Daoy (cell line): ENCODE results near the gene DEPP1. TPM values are rescaled to one million over a fixed set of nuclear protein-coding genes. Genes with fewer than 3 reads are reported as not detected.
A peak's percentile ranks its signal among the peaks of the same experiment; 100 is the strongest.

Source experiments
- DNase-seq: peaks from one replicate; pipeline ENCODE4 v3.0.0-alpha.2; 2015; ENCODE audit warnings: low read depth
- total RNA-seq: library from RNA; depleted of rRNA; stranded (reverse); fragments of >200 nt; shearing (Covaris generic); gene quantifications from 2 replicates; pipeline ENCODE4 v1.2.3, GENCODE V29; 2014

DEPP1 gene
- total RNA-seq, 1 experiment from 2014 or later: 0.11 TPM

DNA sequence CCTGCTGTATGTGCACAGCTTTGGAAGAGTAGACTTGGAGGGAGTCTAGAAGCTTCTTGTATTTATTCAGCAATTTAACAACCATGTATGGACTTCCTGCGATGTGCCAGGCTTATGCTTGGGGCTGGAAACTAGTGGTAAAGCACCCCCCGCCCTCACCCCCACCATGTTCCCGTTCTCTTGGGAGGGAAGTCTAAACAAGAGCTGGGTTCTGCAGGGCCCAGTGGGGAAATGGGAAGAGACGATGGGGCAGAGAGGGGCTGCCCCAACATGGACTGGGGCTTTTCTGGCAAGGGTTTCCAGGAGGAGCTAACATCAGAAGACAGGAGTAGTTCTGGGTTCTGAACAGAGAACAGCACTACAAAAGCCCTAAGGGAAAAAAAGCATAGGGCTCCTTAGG is 11.0 kb downstream of the DEPP1 start:
- DNase-seq: no peak

DNA sequence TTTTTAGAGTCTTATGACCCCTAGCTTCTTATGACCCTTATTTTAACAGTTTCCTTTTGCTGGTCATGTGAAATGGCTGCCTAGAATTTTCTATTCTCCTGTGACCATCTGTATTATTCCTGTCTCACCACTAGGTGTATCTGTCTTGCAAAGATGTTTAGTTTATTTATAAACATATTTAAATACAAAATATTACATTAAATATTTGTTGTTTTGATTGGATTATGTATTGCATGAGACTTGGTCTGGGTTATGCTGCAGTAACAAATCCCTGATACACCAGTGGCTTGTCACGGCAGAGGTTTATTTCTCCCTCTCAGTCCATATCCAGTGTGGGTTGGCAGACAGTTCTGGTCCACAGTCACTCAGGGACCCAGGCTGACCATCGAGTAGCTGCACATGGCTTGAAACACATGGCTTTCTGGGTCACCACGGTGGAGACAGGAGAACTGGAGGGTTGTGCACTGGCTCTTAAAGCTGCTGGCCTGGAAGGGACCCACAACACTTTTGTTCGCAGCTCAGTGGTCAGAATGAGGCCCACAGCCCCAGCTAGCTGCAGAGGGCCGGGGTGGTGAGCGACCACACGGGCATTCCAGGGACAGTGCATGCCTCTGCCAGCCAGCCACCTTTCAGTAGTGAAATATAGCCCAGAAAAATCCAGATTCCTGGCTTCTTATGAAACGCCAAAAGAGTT is 11.6 kb downstream of the DEPP1 start:
- no peak for DNase-seq

DNA sequence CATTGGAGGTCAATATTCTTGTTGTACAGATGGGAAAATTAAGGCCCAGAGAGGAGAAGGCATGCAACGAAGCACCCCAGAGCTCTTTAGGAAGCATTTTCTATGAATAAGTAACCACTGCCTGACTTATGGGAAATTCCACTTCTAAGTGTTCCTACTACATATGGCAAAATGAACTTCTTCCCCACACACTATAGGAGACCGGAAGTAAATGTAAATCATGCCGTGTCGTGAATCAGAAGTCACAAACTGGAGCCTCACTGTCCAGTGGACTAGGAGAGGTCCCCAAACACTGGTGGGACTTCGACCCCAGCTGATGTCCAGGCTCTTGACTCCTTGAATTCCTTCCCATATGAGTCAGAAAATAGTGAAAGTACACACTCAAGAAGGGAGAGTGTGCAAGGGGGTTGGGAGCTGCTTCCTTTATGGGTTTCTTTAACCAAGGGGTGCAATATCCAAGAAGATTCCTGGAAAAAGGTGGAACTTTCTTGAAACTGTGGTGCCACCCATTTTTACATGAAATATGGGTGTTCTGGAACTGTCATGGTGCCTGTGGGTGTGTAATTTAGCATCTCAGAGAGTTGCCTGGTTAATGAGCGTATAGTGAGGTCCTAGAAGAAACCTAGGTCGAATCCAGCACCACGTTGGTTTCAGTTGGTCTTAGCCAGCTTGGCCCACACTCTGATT is 12.3 kb downstream of the DEPP1 start:
- DNase-seq: no peak

DNA sequence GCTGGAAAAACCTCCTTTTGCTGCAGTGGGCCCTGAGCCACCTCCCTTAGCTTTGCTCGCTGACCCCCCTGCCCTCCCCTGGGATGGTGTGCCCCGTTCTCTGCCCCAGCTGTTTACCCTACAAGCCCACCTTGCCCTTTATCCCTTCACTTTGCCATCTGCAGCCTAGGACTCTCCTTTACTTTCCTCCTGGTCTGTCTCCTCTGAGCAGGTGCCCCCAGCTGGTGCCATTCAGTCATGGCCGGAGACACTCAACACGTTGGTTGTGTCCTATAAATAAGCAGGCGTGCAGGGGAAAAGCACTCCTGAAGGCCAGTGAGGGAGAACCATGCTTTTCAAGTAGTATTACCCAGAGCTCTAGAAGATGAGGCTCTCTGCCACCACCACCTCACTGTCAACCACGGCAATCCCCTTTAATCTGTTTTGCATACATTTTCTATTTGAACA is 12.9 kb downstream of the DEPP1 start:
- DNase-seq: no peak

DNA sequence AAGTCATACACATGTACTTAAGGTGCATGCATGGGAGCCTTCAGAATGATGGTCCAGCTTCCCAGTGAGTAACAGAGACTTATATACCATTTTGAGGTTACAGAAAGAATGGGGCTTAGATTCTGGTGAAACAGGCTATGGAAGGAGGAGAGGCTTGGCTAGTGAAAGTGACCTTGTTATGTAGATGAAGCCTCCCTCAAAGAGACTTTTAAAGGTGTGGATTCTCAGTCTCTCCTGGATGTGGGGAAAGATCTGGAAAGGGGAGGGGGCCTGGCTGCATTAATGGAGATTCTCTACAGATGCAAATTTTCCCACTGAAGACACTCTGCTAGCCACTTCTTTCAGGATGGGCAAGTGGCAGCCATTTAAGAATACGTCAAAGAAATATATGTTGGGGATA is 13.5 kb downstream of the DEPP1 start:
- no peak for DNase-seq

DNA sequence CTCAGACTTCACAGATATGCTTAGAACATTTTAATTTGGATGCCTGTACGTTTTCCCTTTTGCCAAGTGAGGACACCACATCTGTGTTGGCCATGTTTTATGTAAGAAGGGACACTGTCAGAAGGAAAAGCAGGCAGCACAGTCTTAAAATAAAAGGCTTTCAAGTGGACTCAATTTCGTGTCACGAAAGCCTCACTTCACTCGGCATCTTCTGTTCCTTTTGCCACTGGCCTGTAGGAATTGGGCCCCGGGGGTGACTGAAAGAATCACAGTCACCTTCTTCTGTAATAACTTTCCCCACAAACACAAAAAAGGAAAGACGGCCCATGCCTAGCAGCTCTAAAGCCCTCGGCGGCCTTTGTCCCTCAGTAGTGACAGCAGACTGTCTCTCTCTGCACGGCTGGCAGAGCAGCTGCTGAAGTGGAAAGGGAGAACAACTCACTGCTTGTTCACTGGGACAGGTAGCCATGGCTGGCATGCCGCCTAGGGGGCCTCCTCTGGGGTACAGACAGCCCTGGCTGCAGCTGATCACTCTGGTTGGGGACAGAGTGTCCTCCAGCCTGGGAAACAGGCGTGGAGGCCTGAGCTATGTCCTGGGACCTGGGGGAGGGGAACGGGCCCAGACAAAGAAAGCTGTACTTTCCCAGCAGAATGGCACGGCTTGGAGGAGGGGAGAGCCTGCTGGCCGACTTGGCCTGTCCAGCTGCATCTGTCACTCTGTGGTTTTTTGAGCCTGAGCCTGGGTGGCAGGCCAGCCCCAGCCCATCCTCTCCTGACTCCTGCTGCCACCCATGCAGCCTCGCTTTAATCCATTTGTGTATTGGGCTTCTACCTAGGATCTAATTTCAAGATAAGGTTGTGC is 14.6 kb downstream of the DEPP1 start:
- DNase-seq: no peak

DNA sequence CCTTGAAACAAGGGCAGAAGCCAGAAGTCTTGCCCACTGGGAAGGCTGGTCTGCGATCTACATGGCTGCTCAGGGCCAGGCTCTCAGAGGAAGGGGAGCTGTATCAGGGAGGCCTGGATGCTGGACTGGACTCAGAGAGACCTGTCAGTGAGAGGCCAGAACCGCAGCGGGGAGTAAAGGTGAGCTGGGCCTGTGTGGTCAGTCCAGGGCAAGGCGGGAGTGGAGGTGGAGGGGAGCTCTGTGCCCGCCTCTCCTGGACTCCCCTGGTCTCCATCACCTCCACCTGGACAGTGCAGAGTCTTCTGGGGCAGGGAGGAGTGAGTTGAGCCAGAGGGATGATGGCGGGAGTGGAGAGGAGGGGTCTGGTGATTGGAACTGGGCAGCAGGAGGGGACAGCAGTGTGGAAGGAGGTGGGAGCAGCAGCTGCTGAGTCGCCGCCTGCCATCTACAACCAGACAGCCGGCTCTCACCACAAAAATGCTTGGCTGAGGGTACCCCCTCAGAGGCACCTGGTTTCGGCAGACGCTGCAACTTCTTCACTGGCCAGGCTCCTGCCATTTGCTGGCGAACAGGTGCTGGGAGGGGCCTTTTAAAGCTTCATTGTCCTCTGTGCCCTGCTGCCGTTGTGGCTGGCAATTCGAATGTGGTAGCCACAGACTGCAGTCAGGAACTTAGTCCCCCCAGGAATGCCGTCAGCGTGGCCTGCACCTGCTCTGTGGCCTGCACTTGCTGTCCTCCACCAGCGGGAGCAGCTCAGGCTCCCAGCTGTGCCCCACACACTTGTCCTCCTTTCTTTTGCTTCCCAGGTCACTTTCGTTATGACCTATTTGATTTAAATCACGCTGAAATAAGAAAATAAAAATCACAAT is 15.5 kb downstream of the DEPP1 start:
- DNase-seq: no peak

DNA sequence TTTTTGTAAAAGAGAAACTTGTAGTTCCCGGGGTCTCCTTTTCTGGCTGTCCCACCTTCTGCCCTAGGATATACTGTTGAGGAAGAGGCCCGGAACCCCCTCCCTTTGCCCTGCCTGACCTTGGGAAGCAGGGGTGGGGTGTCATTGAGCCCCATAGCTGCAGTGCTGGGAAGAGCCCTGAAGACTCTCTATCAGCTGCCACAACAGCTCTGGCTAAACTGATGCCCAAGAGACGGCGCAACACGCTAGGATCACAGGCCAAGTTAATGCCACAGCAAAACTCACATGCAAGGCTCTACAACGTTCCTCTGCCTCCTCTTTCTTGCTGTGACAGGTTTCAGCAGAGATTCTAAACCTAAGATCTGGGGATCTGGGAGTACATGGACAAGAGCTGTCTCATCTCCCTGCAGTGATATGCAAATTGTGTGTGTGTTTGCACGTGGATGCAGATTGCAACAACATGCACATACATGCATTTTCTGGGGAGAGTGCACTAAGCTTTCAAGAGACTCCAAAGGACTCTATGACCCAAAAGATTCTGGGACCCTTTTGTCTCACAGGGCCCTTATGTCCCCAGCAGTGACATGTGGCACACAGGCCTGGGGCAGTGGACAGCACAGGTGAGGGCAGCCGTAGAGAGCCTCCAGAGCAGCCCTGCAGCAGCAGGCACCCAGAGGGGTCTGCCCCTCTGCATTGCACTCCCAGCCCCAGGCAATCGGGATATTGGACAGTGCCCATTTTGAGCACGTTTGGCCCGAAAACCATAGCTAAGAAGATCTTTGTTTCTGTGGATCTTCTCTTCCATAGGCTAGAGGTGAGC is 16.5 kb downstream of the DEPP1 start:
- no peak for DNase-seq

DNA sequence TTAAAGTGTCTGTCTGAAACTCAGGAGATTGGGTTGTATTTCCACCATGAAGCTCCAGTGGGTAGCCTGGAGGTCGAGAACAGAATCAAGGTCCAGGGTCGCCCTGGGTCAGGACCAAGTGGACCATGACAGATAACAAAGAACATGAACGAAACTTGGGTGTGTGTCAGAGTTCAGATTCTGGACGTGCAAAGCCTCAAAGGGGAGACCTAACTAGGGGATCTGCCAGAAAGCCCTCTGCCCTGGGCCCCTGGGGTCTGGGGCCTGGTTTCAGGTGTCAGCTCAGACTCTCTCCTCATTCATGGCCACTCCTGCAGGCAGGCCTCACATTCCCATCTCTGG is 17.4 kb downstream of the DEPP1 start:
- DNase-seq: no peak

DNA sequence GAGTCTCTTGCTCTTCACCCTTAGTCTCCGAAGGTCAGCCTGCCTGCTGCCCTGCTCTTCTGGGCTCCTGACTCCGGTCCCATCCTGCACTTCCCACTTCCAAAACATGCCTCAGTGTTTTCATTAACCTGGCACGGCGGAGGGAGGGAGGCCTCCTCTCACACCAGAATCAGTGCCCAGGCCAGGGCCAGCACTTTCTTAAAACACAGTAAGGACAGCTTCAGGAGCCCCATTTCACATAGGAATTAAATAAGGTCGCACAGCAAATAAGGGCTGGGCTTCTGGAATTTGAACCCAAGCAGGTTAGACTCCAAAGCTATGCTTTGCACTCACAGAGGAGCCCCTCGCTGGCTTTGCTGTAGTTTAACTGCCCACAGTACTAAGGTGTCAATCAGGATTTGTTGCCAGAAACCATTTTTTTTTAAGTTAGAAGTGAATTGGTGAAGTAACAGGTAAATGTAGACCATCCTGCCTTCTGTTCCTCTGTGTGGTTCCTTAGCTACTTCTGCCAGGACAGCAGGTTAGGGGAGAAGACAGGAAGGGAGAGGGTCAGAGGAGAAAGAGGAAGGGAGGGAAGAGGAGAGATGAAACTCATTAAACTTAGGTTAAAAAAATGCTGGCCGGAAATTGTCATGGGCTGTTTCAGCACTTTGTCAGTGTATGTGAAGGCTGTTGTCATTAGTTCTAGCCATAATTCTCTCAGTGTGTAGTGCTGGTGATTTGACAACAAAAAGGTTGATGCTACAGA is 18.0 kb downstream of the DEPP1 start:
- DNase-seq: no peak

DNA sequence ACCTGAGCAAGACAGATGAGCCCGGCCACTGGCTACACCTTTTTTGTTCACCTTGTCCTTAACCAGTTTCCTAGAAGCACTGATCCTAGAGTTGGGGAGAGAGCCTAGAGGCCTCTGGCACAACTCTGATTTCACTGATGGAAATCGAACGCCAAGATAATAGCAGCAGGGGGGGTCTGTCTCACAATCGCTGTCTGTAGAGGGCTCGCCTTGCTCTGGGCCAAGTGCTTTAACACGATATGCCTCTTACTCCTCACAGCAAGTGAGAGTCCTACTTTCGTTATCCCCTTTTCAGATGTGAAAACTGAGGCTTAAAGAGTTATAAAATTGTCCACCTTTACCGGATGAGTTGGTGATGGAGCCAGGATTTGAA is 18.5 kb downstream of the DEPP1 start:
- DNase-seq: no peak

DNA sequence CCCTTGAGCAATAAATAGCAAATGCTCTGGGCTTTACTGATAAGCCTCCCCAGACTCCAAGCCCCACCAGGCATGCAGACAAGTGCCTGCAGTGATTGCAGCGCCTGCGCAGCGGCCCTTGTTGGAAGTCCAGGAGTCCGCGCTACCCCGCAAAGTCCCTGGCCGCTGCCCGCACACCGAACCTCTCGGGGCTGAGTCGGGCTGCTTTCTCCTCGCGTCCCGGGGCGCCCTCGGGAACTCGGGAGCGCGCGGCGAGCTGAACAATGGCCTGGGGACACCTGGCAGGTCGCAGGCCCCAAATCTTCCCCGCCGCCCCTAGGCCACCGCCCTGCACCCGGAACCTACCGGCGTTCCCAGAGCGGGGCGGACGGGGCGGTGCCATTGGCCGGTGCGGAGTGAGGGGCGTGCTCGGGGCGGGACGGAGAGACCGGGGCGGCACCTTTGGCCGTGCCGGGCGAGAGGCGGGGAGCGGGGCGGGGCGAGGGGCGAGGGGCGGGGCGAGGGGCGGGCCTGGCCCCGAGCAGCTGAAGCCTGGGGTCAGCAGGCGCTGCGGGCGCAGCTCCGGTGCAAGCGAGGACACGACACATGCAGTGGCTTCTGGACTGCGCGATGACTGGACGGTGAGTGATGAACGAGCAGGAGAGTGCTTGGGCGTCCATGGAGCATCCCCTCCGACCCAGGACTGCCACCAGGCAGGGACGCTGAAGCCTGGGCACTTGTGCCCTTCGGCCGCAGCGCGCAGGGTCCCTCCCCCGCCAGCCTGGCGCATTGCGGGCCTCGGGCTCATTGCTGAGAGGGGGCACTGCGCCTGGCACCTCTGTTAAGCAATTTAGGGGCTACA is 19.1 kb downstream of the DEPP1 start, which contains the start of gene RASSF4:
TSS of gene RASSF4 (plus strand) at position 556 of the 841 bp plus-strand sequence. CDS start 10,401 bp downstream, outside the sequence.
- DNase-seq: peak; percentile 90

DNA sequence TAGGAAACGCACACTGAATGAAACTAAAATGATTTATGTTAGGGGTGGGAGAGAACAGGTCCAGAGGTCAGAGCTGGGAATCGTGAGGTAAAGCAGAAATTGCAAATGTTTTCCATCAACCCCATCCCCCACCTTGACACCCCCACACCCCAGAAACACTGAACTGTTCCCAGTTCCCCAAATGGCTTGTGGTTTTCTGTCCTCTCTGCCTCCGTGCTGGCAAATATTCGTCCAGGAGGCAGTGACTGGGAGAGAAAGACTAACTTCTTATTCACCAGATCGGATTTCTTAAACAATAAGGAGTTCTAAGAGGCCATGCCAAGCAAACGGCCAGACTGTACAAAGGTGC is 19.7 kb downstream of the DEPP1 start:
- no peak for DNase-seq

DNA sequence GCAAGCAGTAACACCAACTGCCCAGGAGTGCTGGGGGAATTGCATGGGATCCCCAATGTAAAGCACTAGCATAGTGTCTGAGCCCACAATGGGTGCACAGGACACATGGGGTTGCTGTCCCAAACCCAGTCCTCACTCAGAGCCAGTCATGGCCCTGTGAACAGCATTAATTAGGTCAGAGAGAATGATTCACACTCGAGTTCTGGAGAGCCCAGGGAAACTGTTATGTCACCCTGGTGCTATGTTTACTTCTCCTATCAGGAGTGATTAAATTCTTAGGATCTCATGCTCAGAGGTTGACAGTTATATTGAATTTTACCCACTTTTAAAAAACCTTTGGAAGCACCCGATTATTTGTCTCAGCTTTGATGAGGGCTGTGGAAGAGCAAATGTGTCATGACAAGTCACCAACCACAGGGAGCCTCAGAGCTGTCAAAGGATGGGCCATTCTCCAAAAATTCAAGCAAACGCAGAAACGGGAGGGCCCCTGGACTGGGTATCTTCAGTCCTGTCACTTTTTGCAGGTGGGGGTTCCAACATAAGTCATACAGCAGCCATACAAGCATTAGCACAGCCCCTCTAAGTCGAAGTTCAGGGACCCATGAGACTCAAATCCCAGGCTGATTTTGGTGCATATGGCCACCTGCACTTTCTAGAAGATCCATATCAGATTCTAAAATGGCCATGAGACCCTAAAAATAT is 20.3 kb downstream of the DEPP1 start:
- DNase-seq: peak; percentile 66

DNA sequence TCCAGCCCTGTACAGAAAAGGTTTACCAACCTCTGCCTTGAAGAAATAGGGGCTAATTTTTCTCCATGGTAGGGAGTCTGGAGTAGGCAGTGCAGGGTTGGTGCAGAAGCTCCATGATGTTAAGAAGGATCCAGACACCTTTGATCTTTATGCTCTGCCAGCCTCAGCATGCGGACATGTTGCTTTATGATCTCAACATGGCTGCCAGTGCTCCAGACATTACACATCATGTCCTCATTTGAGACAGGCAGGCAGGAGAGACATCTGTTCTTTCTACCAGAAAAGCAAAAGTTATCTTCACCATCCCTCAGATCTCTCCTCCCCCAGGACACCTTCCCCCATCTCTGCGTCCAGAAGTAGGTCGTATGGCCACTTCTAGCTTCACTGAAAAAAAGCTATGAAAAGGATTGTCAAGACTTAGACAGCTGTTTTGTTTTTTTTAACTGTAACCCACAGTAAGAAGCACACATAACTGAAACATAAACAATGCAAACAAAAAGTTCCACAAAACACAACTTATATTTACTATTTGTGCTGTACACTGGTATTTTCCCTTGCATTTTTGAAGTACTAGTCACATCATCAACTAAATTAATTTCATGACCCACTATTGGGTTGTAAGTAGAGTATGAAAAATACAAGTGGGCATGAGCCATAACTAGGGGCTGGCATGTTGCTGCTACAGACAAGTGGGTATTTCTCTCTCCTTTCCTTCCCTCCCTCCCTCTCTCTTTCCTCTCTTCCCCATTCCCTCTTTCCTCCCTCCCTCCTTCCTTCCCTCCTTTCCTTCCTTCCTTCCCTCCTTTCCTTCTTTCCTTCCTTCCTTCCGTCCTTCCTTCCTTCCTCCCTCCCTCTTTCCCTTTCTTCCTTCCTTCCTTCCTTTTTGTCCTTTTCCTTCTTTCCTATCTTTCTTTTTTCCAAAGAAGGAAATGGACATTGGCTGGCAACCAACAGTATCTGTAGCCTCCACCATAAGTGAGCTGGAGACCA is 21.6 kb downstream of the DEPP1 start:
- DNase-seq: no peak

DNA sequence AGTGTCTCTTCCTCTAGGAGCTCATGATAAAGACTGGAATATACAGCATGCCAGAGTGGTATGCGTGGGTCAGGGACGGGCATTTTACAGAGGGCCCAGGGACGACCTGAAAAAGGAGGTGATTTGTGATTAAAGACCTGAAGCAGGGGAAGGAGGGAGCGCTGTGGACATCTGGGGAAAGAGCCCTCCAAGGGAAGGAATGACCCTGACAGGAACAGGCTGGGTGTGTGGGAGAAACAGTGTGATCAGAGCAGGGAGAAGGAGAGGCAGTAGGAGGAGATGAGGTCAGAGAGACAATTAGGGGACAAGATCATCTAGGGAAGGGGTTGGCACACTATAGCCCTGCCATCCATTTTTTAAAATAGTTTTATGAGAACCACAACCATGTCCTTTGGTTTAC is 22.4 kb downstream of the DEPP1 start:
- no peak for DNase-seq

DNA sequence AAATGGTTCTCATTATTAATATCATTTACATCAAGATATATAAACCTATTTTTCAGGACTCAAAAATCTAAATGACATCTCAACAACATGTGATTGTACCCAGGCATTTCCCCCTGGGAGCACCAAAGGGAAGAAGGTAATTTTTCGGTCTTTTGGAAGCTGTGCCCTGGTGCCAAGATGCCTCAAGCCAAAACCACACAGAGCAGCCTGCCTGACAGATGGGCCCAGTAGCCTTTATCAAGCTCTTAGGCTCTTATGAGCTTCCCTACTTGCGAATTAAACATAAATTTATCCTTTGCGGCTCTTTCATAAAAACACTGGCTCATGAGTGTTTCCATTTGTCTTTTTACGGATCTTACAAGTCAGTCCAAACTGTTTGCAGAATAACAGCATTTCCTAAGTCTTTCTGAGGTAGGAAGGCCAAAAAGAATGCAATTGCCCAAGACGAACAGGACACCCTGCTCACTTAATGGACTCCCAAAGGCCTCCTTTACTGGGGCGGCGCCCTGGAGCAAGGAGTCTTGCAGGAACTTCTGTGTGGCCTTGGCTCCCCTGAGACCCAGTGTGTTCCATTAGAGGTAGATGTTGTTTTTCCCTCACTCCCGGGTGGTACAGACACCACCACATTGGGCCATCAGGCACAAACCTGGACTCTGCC is 23.1 kb downstream of the DEPP1 start:
- no peak for DNase-seq
